NT2/D1 (cell line): Measurements from ENCODE around the gene VPS8.

Source experiments
- SUZ12 ChIP-seq: IDR thresholded peaks from 2 replicates; pipeline ENCODE4 v1.6.1; 2011; ENCODE audit not compliant: insufficient read length, insufficient read depth; ENCODE audit errors: extremely low read depth
- YY1 ChIP-seq: IDR thresholded peaks from 2 replicates; pipeline ENCODE4 v1.6.1; 2011; ENCODE audit not compliant: insufficient read length, insufficient read depth
- ZNF274 ChIP-seq: IDR thresholded peaks from 2 replicates; pipeline ENCODE4 v1.6.1; 2011; ENCODE audit warnings: mild to moderate bottlenecking, low read depth, low read length

DNA sequence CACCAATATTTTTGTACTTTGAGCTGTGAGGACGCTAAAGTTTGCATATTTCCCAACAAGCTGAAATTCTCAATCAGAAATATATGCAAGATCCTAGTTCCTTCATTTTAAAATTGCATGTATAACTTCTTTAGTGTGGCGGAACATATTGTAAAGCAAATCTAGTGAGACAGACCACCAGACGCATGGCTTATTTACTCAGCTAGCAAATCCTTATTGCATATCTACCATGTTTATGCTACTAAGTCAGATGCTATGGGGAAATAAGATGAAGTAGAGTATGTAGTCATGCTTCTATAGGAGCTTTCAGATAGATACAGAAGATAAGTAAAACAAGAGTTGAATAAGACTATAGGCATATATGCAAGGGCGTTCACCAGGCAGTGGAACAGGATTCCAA, 278.8 kb downstream of the VPS8 start:
- no peak for TF ChIP-seq ZNF274
- TF ChIP-seq YY1, result no peak
- no peak for TF ChIP-seq SUZ12
